ENCODE results near the gene MYT1. TPM values are rescaled to one million over a fixed set of nuclear protein-coding genes. Genes with fewer than 3 reads are reported as not detected.

The MYT1 gene
- polyA plus RNA-seq, 4 donors: 0.63 to 0.77 TPM; not detected in 2

DNA sequence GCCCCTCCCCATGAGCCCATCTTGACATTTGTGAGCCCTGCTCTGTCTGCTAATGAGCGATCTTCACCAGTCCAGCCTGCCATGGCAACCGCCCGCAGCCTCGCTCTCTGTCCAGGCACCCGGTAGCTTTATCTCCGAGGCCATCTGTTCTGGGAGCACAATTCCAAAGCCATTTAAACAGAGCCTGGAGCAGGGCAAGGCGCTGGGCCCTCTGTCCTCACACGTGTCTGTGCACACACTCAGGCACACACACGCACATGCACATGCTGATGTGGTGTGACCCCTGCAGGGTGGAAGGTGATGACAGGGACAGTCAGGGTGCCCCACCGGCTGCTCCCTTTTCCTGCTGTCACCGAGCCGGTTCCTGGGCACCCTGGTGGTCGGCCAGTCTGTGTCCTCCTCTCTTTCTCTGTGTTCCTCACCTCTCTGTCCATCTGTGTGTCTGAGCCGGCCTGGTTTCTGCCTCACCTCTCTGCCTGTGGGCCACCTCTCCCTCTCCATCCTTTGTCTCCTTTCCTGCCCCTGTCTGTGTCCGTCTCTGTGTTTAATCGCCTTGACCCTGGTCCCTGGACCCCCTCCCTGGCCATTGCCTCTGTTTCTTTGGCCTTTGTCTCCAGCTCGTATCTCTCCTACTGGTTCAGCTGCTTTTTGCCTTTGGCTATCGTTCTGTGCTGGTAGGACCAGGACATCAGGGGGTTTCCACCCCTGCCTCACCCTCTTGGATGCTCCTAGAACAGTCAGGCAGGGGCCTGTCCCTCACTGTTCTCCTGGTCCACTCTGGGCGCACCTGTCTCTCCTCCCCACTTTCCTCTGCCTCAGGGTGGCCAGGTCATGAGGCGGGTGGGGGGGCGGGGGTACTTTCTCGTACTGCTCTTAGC, 8.8 kb upstream of the MYT1 start:
- WGBS, 3 donors: 60 to 74% (median 67%) methylated on average over 22 of the region's 22 CpGs
- Histone ChIP-seq H3K27me3 (ENCODE audit: control insufficient read depth in 3 of 3, insufficient read depth in 3 of 3, low read length in 3 of 3) (peaks cover 0 to 17% (median 9%) of the 10 kb centered on the region in 3 donors), H3K9me3 (ENCODE audit: control insufficient read depth in 2 of 2, insufficient read depth in 1 of 2, low read depth in 1 of 2, low read length in 1 of 2) (no peaks in the 10 kb centered on the region), H3K4me1 (ENCODE audit: control insufficient read depth in 3 of 3, insufficient read depth in 2 of 3, low read depth in 1 of 3, low read length in 2 of 3) (no peaks in the 10 kb centered on the region), H3K4me3 (ENCODE audit: low read depth in 1 of 3, low read length in 3 of 3) (no peak overlapping the region), H3K27ac (ENCODE audit: low read depth in 1 of 3, low read length in 2 of 3) (no peak overlapping the region), H3K36me3 (ENCODE audit: control insufficient read depth in 3 of 3, insufficient read depth in 2 of 3, low read depth in 1 of 3, low read length in 3 of 3) (no peaks in the 10 kb centered on the region)
- DNase-seq (no peak), FAIRE-seq (no peak)

DNA sequence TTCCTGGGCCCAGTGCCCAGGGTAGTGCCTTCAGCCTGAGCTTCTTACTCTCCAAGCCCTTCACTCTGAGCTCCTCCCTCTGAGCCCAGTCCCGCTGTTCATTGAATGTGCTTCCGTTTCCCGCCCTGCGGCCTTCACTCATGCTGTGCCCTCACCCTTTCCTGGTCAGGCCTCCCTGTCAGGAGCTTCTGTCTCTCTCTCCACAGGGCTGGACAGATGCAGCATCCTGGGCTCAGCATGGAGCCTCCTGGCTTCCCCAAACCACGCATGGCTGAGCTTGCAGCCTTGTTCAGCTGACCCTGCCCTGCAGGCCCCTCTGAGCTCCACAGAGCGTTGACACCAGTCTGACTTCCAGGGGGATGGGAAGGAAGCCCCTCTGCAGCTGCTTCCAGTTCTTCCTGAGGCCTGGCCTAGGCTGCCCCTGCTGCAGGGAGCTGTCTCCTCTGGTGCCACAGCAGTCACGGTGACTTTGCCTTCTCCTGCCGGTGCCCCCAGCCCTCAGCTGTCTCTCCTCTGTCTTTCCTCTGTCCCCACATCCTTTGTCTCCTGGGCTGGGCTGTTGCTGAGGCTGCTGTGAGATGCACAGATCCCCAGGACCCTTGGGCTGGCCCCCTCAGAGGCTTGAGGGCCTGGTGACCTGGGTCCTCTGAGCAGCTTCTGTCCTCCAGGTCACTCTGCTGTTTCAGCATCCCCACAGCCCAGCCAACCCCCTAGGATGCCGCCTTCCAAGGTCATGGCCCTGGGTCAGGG, 7.9 kb upstream of the MYT1 start:
- no peak for DNase-seq
- 53 to 69% (median 62%) methylated on average over 9 of the region's 9 CpGs for WGBS, 3 donors
- Histone ChIP-seq H3K27ac (ENCODE audit: low read depth in 1 of 3, low read length in 2 of 3) (no peak overlapping the region), H3K9me3 (ENCODE audit: control insufficient read depth in 2 of 2, insufficient read depth in 1 of 2, low read depth in 1 of 2, low read length in 1 of 2) (no peaks in the 10 kb centered on the region), H3K36me3 (ENCODE audit: control insufficient read depth in 3 of 3, insufficient read depth in 2 of 3, low read depth in 1 of 3, low read length in 3 of 3) (no peaks in the 10 kb centered on the region), H3K4me3 (ENCODE audit: low read depth in 1 of 3, low read length in 3 of 3) (no peak overlapping the region), H3K27me3 (ENCODE audit: control insufficient read depth in 3 of 3, insufficient read depth in 3 of 3, low read length in 3 of 3) (peaks cover 0 to 25% (median 17%) of the 10 kb centered on the region in 3 donors), H3K4me1 (ENCODE audit: control insufficient read depth in 3 of 3, insufficient read depth in 2 of 3, low read depth in 1 of 3, low read length in 2 of 3) (no peaks in the 10 kb centered on the region)
- no peak for FAIRE-seq

DNA sequence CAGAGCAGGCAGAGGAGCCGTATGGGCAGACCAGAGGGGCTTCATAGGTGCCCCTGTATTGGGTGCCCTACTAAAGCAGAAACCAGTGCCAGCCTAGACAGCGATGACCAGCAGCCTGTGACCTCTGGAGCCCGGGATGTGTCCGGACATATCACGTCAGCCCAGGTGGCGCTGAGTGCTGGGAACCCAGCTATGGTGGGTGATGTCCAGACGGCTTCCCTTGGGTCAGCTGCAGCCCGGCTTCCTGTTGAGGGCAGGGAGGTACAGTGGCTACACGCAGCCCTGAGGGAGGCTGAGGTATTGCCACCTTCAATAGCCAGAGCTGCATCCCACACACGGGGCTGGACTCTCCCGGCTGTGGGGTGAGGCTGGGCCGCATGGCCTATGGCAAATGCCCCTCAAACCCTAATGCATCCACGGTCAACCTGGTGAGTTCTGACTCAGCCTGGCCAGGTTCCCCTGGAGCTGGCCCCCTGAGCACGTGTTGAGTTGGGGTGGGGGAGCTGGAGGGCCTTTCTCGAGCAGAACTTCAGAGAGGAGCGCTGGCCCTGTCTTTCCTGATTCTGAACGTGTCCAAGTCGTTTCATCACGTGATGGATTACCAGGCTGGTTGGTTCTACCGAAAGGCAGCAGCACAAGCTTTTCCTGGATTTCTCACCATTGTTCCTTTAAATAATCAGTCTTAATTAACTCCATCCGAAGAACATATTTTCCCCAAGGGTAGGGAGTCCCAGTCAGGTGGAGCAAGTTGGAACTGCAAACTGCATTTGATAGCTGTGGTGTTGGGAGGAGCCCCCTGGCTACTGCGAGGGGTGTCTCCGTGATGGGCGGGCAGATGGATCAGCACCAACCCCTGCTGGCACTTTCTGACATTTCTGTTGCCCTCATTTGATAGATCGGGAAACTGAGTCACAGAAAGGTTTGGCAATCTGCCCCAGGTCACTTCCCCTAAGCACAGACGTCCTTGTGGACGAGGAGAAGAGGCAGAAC, 7.1 kb upstream of the MYT1 start:
- H3K4me3 ChIP-seq (ENCODE audit: low read depth in 1 of 3, low read length in 3 of 3): no peak overlapping the region
- H3K27ac ChIP-seq (ENCODE audit: low read depth in 1 of 3, low read length in 2 of 3): no peak overlapping the region
- WGBS, 3 donors: 66 to 76% (median 70%) methylated on average over 27 of the region's 27 CpGs
- peaks cover 0 to 33% (median 22%) of the 10 kb centered on the region in 3 donors for H3K27me3 ChIP-seq (ENCODE audit: control insufficient read depth in 3 of 3, insufficient read depth in 3 of 3, low read length in 3 of 3)
- H3K4me1 ChIP-seq (ENCODE audit: control insufficient read depth in 3 of 3, insufficient read depth in 2 of 3, low read depth in 1 of 3, low read length in 2 of 3): no peaks in the 10 kb centered on the region
- DNase-seq: no peak
- no peaks in the 10 kb centered on the region for H3K9me3 ChIP-seq (ENCODE audit: control insufficient read depth in 2 of 2, insufficient read depth in 1 of 2, low read depth in 1 of 2, low read length in 1 of 2)
- FAIRE-seq: no peak
- no peaks in the 10 kb centered on the region for H3K36me3 ChIP-seq (ENCODE audit: control insufficient read depth in 3 of 3, insufficient read depth in 2 of 3, low read depth in 1 of 3, low read length in 3 of 3)

DNA sequence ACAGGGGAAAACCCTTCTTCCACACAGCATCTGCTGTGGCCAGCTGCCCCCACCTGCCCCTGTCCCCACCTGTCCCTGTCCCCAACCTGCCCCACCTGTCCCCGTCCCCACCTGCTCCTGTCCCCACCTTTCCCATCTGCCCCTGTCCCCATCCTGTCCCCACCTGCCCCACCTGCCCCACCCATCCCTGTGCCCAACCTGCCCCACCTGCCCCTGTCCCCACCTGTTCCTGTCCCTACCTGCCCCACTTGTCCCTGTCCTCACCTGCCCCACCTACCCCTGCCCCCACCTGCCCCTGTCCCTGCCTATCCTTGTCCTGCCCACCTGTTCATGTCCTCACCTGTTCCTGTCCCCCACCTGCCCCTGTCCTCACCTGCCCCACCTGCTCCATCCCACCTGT, 6.4 kb upstream of the MYT1 start:
- Histone ChIP-seq H3K4me3 (ENCODE audit: low read depth in 1 of 3, low read length in 3 of 3) (no peak overlapping the region), H3K27ac (ENCODE audit: low read depth in 1 of 3, low read length in 2 of 3) (no peak overlapping the region), H3K36me3 (ENCODE audit: control insufficient read depth in 3 of 3, insufficient read depth in 2 of 3, low read depth in 1 of 3, low read length in 3 of 3) (no peaks in the 10 kb centered on the region), H3K4me1 (ENCODE audit: control insufficient read depth in 3 of 3, insufficient read depth in 2 of 3, low read depth in 1 of 3, low read length in 2 of 3) (no peaks in the 10 kb centered on the region), H3K27me3 (ENCODE audit: control insufficient read depth in 3 of 3, insufficient read depth in 3 of 3, low read length in 3 of 3) (peaks cover 0 to 40% (median 27%) of the 10 kb centered on the region in 3 donors), H3K9me3 (ENCODE audit: control insufficient read depth in 2 of 2, insufficient read depth in 1 of 2, low read depth in 1 of 2, low read length in 1 of 2) (no peaks in the 10 kb centered on the region)
- FAIRE-seq: no peak
- no peak for DNase-seq
- WGBS, 3 donors: 63 to 66% methylated on average over 1 of the region's 1 CpG; no CpG with 5 or more reads in 1 of the 3 donors

DNA sequence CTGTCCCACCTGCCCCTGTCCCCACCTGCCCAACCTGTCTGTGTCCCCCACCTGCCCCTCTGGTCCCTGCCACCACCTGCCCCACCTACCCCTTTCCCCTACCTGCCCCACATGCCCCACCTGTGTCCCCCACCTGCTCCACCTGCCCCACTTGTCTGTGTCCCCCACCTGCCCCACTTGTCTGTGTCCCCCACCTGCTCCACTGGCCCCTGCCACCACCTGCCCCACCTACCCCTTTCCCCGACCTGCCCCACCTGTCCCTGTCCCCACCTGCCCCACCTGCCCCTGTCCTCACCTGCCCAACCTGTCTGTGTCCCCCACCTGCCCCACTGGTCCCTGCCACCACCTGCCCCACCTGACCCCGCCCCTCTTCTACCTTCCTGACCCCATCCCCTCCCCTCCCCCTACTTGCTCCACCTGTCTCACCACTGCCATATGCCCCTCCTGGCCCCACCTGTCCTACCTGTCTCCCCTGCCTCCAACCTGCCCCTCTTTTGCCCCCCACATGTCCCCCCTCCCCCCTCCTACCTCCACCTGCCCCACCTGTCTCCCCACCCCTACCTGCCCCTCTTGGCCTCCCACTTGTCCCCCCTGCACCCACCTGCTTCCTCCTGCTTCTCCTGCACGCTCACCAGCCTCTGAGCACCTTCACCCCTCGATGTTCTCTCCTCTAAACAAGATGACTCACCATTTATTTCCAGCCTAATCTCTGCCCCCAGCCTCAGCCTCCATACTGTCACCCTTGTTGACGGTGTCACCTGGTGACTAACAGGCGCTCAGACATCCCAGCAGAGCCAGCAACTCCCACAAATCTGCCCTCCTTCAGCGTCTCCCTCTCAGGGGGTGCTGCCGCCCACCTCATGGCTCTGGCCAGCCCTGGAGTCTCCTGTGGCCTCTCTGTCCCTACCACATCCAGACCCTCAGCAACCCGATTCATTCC, 5.6 kb upstream of the MYT1 start:
- no peak overlapping the region for H3K4me3 ChIP-seq (ENCODE audit: low read depth in 1 of 3, low read length in 3 of 3)
- WGBS, 3 donors: 25 to 57% (median 46%) methylated on average over 8 to 9 of the region's 9 CpGs
- FAIRE-seq: no peak
- no peaks in the 10 kb centered on the region for H3K4me1 ChIP-seq (ENCODE audit: control insufficient read depth in 3 of 3, insufficient read depth in 2 of 3, low read depth in 1 of 3, low read length in 2 of 3)
- no peak overlapping the region for H3K27ac ChIP-seq (ENCODE audit: low read depth in 1 of 3, low read length in 2 of 3)
- DNase-seq: no peak
- no peaks in the 10 kb centered on the region for H3K36me3 ChIP-seq (ENCODE audit: control insufficient read depth in 3 of 3, insufficient read depth in 2 of 3, low read depth in 1 of 3, low read length in 3 of 3)
- peaks cover 0 to 46% (median 29%) of the 10 kb centered on the region in 3 donors for H3K27me3 ChIP-seq (ENCODE audit: control insufficient read depth in 3 of 3, insufficient read depth in 3 of 3, low read length in 3 of 3)
- H3K9me3 ChIP-seq (ENCODE audit: control insufficient read depth in 2 of 2, insufficient read depth in 1 of 2, low read depth in 1 of 2, low read length in 1 of 2): no peaks in the 10 kb centered on the region

DNA sequence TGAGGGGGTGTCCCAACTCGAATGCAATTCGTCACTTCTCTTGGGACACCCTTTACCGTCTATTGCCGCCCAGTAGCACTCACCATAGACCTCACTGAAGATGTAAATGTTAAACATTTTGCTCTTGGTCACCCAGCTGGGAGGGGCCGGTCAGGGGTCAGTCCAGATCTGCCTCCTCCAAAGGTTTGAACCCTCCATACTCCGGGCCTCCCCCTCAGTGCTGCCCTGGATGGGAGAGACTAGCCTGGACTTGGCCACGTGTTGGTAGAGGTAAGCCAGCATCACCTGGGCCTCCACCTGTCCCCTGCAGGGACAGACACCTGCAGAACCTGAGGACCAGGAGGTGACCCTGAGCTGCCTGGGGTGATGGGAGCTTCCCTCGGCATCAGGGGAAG, 5.0 kb upstream of the MYT1 start:
- Histone ChIP-seq H3K27ac (ENCODE audit: low read depth in 1 of 3, low read length in 2 of 3) (no peak overlapping the region), H3K4me1 (ENCODE audit: control insufficient read depth in 3 of 3, insufficient read depth in 2 of 3, low read depth in 1 of 3, low read length in 2 of 3) (no peaks in the 10 kb centered on the region), H3K4me3 (ENCODE audit: low read depth in 1 of 3, low read length in 3 of 3) (no peak overlapping the region), H3K36me3 (ENCODE audit: control insufficient read depth in 3 of 3, insufficient read depth in 2 of 3, low read depth in 1 of 3, low read length in 3 of 3) (no peaks in the 10 kb centered on the region), H3K9me3 (ENCODE audit: control insufficient read depth in 2 of 2, insufficient read depth in 1 of 2, low read depth in 1 of 2, low read length in 1 of 2) (no peaks in the 10 kb centered on the region), H3K27me3 (ENCODE audit: control insufficient read depth in 3 of 3, insufficient read depth in 3 of 3, low read length in 3 of 3) (peaks cover 0 to 48% (median 32%) of the 10 kb centered on the region in 3 donors)
- FAIRE-seq (no peak), DNase-seq (no peak)
- 75 to 82% (median 80%) methylated on average over 8 of the region's 8 CpGs for whole genome bisulfite sequencing, 3 donors

DNA sequence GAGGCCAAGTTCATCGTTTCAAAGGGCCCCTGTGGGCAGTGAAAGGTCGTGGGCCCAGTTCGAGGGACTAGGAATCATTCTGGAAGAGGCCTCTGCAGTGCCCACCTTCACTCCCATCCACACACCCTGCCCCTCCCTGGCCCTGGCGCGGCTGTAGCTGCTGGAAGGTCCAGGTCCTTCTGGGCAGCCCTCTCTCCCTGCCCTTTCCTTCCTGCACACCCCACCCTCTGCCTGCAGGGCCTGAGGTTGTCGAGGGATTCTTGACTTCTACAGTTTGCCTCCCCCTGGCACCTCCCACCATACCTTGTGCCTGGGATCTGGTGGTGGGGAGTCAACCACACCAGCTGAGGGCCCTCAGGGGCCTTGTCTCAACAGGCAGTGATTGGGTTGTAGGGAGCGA, 4.5 kb upstream of the MYT1 start:
- H3K27ac ChIP-seq (ENCODE audit: low read depth in 1 of 3, low read length in 2 of 3): no peak overlapping the region
- no peak for FAIRE-seq
- 47 to 69% (median 67%) methylated on average over 7 of the region's 7 CpGs for WGBS, 3 donors
- no peaks in the 10 kb centered on the region for H3K36me3 ChIP-seq (ENCODE audit: control insufficient read depth in 3 of 3, insufficient read depth in 2 of 3, low read depth in 1 of 3, low read length in 3 of 3)
- H3K9me3 ChIP-seq (ENCODE audit: control insufficient read depth in 2 of 2, insufficient read depth in 1 of 2, low read depth in 1 of 2, low read length in 1 of 2): no peaks in the 10 kb centered on the region
- H3K4me1 ChIP-seq (ENCODE audit: control insufficient read depth in 3 of 3, insufficient read depth in 2 of 3, low read depth in 1 of 3, low read length in 2 of 3): no peaks in the 10 kb centered on the region
- DNase-seq: no peak
- no peak overlapping the region for H3K4me3 ChIP-seq (ENCODE audit: low read depth in 1 of 3, low read length in 3 of 3)
- H3K27me3 ChIP-seq (ENCODE audit: control insufficient read depth in 3 of 3, insufficient read depth in 3 of 3, low read length in 3 of 3): peaks cover 0 to 52% (median 33%) of the 10 kb centered on the region in 3 donors

All from small intestine (tissue), 7 donors.